ENCODE measurements around the gene KDM3B. TPM values are rescaled to one million over a fixed set of nuclear protein-coding genes. Genes with fewer than 3 reads are reported as not detected.

KDM3B gene
- total and polyA plus RNA-seq, 2 of the 8 experiments (the other 6 are each of a cell fraction or from before 2014, with no cell fraction given): 27.1 to 78.1 TPM

- TF ChIP-seq RNF2 (IDR thresholded peaks at IDR 0.05; ENCODE audit: borderline replicate concordance, low read depth, low read length, missing control alignments, poor library complexity, severe bottlenecking): no peak
- no peak for TF ChIP-seq EGR1 (IDR thresholded peaks at IDR 0.05; ENCODE audit: borderline replicate concordance, low read depth, low read length)
- no peak for TF ChIP-seq FOSL1 (IDR thresholded peaks at IDR 0.05; ENCODE audit: insufficient read depth, low read depth, low read length)
- no peak for TF ChIP-seq POLR2A (IDR thresholded peaks at IDR 0.05; ENCODE audit: control extremely low read depth in 1 of 2, low read depth in 2 of 2, low read length in 2 of 2)
- no peak for TF ChIP-seq NANOG (IDR thresholded peaks at IDR 0.05; ENCODE audit: insufficient read depth, low read depth, low read length, poor library complexity, severe bottlenecking)
- no peak for TF ChIP-seq RFX5 (IDR thresholded peaks at IDR 0.05; ENCODE audit: borderline replicate concordance, low read depth, low read length)
- no peak for TF ChIP-seq KDM1A (IDR thresholded peaks at IDR 0.05; ENCODE audit: borderline replicate concordance, low read length)
Measured at GRCh38 chr5:138435943-138436342, 83.5 kb downstream of the KDM3B start (continued).

All from H1 (cell line).